HCT116 (cell line): ENCODE measurements around the gene MRTFB.

Source experiments
- ATF3 ChIP-seq: IDR thresholded peaks from 2 replicates; pipeline ENCODE4 v1.6.1; 2012
- CEBPB ChIP-seq: IDR thresholded peaks from 2 replicates; pipeline ENCODE4 v1.6.1; 2012; ENCODE audit warnings: low read depth
- CTCF ChIP-seq, 3 experiments: fragments of 200-600 bp in 1 of 3; sonication (generic) in 1 of 3; IDR thresholded peaks in 2 of 3; conservative IDR thresholded peaks in 1 of 3; 2 replicates each; pipeline ENCODE4 v1.5.1; 2012 to 2017; ENCODE audit warnings: low read depth in 2 of 3, low read length in 2 of 3, antibody characterized with exemption in 1 of 3, borderline replicate concordance in 1 of 3, control low read depth in 1 of 3, mild to moderate bottlenecking in 1 of 3, mixed read lengths in 1 of 3, mixed run types in 1 of 3, moderate library complexity in 1 of 3; ENCODE audit not compliant: insufficient read depth in 1 of 3
- EZH2 ChIP-seq: fragments of 200-600 bp; sonication (generic); IDR thresholded peaks from 2 replicates; pipeline ENCODE4 v1.6.1; 2017; ENCODE audit warnings: antibody characterized with exemption, mixed run types
- MAX ChIP-seq: IDR thresholded peaks from 2 replicates; pipeline ENCODE4 v1.6.1; 2012
- POLR2A ChIP-seq: IDR thresholded peaks from 2 replicates; pipeline ENCODE4 v1.7.0; 2011; ENCODE audit warnings: borderline replicate concordance; ENCODE audit not compliant: insufficient read depth, insufficient read length; ENCODE audit errors: extremely low read depth
- POLR2AphosphoS5 ChIP-seq: IDR thresholded peaks from 2 replicates; pipeline ENCODE4 v1.6.1; 2011; ENCODE audit warnings: mild to moderate bottlenecking, low read depth, low read length, moderate library complexity
- RAD21 ChIP-seq: IDR thresholded peaks from 2 replicates; pipeline ENCODE4 v1.6.1; 2012; ENCODE audit warnings: low read depth, mild to moderate bottlenecking
- REST ChIP-seq: IDR thresholded peaks from 2 replicates; pipeline ENCODE4 v1.6.1; 2012; ENCODE audit warnings: low read depth
- SRF ChIP-seq: IDR thresholded peaks from 2 replicates; pipeline ENCODE4 v1.6.1; 2012; ENCODE audit warnings: low read depth
- TCF7L2 ChIP-seq: IDR thresholded peaks from 2 replicates; pipeline ENCODE4 v1.7.0; 2011; ENCODE audit warnings: borderline replicate concordance, inconsistent platforms; ENCODE audit not compliant: insufficient read depth, insufficient read length; ENCODE audit errors: extremely low read depth
- ZBTB33 ChIP-seq: IDR thresholded peaks from 2 replicates; pipeline ENCODE4 v1.6.1; 2011; ENCODE audit warnings: mild to moderate bottlenecking, low read length, moderate library complexity; ENCODE audit not compliant: insufficient replicate concordance; ENCODE audit errors: extremely low read depth
- ZNF274 ChIP-seq: fragments of 200-500 bp; sonication (Bioruptor generic); IDR thresholded peaks from 2 replicates; pipeline ENCODE4 v1.6.1; 2014; ENCODE audit warnings: mild to moderate bottlenecking, low read depth, low read length, inconsistent platforms

- no peak for TF ChIP-seq POLR2A
- TF ChIP-seq CTCF (IDR thresholded peaks at IDR 0.05 in 2 of 3, conservative IDR thresholded peaks at IDR 0.05 in 1 of 3; ENCODE audit: borderline replicate concordance in 1 of 3, insufficient read depth in 1 of 3, low read depth in 2 of 3, low read length in 2 of 3), result no peak
- TF ChIP-seq ZBTB33, result no peak
- no peak for TF ChIP-seq POLR2AphosphoS5
- no peak for TF ChIP-seq MAX
- TF ChIP-seq REST, result no peak
- no peak for TF ChIP-seq EZH2
- TF ChIP-seq SRF, result no peak
- TF ChIP-seq ATF3, result no peak
- TF ChIP-seq TCF7L2, result no peak
- TF ChIP-seq RAD21, result no peak
- no peak for TF ChIP-seq ZNF274
- no peak for TF ChIP-seq CEBPB
Observed at GRCh38 chr16:14051103-14051729, 19.9 kb upstream of the MRTFB start.
